Esophagus mucosa (tissue), 1 donor: ENCODE measurements around the gene HS3ST3B1. TPM values are rescaled to one million over a fixed set of nuclear protein-coding genes. Genes with fewer than 3 reads are reported as not detected.

ENCODE experiments used
- ATAC-seq: fragments of 200-7000 bp; cut with Tn5 transposase; one replicate; pipeline ENCODE4 v1.9.1; 2020
- total RNA-seq: library from RNA; stranded (reverse); gene quantifications from one replicate; pipeline ENCODE4 v1.2.4, GENCODE V29; 2023
- donor health status: DM: yes; HTN: yes; CAD: no.

HS3ST3B1 gene
- total RNA-seq, 1 donor from 2014 or later = 2.5 TPM

DNA sequence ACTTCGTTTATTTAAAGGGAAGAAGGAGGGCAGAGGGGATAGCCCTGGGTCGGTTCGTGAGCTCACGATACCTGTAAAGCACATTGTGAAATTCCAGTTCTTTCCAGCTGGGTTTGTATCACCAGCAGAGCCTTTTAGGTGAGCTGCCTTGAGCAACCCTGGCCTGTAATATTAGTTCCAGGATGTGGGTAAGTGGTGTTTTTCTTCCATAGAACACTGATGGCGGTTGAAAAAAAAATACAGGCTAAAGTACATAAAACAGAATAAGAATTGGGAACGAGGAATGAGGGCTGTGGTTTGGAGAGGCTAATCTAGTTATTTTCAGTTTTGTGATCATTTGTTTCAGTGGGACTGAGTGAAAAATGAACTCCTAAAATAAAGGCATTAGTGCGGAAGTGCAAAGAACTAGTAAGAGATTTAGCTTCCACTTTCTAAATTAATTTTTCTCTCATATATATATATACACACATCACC is 20.6 kb downstream of the HS3ST3B1 start:
- no peak for ATAC-seq

DNA sequence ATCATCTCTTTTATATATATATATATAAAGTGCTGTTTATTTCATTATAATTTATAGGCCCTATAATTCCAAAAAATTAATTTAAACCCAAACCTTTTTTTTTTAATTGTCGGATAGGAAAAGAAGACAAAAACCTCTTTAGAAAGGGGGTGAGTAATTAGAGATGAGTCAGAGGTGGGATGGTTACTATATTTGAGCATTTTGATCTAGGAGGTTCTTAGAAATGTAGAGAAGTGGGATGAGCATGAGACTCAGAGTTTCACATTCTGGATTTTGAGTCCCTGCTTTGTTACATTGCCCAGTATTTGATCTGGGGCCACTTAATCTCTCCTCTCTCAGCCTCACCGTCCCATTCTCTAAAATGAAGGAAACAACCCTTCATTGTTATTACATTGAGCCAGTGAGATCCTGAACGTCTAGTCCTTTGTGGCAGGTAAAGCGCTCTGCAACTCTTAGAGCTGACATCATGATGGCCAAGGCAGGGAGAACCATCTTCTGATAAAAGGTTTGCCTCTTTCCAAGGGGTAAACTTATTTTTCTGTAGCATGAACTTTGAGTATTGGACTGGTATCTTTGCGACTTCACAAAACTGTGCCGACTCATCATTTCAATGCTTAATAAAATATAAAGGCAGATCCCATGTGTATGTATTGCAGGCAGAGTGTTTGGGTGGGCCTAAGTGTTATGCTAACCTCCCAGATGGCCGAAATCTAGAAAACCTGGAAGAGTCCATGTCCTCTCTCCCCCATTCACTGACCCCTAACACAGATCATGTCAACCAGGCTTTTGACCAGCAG is 21.3 kb downstream of the HS3ST3B1 start:
- ATAC-seq = no peak

DNA sequence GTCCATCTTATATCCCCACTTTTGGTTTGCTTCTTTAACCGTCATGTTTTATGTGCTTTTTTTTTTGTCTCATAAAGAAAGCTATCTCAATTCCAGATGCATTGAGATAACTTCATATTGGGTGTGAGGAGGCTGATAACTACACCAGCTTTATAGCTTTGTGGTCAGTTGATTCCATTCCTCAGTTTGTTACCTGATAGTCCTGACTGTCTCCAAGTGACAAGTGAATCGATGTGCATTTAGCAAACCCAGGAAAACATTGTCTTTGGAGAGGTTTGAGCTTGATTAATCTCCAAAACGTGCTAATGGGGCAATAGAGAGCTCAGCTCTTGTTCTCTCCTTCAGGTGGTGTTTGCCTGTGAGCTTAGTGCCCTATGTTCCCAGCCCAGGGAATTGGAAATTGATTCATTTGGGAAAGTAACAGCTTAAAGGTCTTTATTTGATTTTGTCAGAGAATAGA is 22.7 kb downstream of the HS3ST3B1 start:
- no peak for ATAC-seq

DNA sequence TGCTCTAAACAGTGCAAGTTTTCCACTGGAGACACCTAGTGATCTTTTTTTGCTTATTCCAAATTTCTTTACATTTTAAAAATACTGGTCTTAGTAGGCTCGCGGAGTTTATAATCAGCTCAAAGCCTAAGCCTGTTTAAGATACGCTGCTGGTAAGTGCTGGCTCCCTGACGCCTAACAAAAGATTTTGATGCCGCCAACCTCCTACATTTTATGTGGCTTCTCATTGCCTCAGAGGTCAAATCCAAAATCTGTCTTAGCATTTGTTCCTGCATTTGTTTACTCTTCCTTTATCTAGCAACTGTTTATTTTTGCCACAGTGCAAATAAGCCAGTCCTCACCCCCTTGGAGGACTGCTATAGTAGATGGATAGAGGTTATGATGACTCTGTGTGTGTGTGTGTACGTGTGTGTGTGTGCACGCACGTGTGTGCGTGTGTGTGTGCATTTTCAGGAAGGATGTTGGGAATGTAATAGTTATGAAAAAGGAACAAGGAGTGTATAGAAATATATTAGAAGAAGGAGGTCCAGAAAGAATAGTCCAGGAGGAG is 24.8 kb downstream of the HS3ST3B1 start:
- no peak for ATAC-seq

DNA sequence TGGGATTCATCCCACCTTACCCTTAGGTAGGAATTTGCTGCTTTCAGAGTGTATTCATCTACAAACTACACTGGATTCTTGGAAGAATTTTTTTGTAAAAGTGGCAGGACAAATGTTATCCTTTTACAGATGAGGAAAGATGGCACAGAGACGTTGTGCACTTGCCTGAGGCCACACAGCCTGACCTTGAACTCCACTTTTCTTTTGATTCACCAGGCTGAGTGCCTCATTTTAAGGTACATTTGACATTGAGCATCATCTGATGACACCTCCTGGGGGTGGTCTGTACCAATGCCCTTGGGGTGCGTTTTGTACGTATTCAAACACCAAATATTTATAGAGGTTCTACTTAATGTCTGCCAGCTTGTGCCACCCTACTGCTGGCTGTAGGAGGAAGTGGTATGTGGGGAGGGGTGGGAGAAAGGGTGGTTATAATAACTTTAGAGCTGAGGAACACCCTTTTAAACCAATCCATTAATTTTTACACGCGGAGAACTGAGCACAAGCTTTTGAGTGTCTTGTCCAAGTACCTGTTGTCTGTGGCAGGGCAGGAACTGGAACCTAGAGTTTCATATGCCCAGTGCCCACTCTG is 29.1 kb downstream of the HS3ST3B1 start:
- no peak for ATAC-seq

DNA sequence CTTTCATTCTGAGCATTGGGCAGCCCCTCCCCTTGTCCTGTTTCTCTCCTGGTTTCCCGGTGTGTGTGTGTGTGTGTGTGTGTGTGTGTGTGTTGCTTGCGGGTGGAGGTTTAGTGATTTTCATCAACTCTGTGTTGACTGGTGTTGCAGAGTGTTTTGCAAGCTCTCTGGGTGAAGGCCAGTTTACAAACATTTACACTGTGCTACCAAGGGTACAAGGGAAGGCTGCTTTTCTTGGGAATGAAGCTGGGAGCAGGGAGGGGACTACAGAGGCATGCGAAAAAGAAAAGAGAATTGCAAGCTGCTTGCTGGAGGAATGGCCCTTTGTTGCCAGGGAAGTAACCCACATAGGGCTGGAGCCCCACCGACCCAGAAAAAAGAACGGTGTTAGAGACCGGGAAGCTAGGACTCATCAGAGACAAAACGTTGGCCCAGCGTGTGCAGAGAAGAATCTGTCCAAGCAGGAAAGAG is 29.6 kb downstream of the HS3ST3B1 start:
- ATAC-seq = no peak

DNA sequence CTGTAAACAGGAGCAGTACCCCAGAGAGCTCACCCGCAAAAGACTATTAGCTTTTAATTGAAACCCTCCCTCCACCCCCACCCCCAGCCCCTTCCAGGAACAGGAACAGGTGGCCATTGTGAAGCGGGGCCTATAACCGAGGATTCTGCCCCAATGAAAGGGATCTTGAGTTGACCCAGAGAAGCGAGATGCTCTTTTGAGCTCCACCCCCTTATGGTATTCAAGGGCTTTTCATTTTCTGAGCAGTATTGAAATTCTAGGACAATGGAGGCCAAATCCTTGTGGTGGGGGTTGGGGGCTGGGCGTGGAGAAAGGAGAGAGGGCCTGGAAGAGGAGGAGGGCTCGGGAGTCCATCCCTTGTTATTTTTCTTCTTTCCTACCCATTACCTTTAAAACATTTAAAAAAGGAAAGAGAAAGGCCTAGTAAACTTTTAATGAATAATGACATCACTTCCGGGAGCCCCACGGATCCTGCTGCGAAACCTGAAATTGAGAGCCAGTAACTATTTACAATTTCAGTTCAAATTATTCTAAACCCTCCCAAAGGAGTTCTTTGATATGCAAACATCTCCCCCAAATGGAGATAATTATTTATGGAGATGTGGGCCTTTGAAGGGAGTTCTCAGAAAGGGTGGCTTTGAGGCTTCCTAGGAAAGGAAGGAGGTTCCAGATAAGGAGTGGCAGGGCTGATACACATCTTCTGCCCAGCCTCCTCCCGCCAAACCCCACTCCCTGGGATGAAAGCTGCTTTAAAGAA is 30.5 kb downstream of the HS3ST3B1 start:
- no peak for ATAC-seq

DNA sequence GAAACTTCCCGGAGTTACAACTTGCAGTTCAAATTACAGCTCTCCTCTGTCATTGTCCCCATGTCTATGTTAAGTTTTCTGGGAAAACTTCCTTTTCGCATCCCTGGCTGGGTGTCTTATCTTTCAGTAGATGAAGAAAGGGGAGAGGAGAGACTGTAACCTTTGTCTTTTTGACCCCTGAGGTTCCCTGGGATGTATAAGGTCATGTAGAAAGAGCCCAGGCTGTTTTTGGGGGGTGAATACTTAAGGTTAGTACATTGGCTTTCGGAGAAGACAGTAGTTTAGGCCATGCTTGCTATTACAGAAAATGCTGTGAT is 31.1 kb downstream of the HS3ST3B1 start:
- ATAC-seq = no peak

DNA sequence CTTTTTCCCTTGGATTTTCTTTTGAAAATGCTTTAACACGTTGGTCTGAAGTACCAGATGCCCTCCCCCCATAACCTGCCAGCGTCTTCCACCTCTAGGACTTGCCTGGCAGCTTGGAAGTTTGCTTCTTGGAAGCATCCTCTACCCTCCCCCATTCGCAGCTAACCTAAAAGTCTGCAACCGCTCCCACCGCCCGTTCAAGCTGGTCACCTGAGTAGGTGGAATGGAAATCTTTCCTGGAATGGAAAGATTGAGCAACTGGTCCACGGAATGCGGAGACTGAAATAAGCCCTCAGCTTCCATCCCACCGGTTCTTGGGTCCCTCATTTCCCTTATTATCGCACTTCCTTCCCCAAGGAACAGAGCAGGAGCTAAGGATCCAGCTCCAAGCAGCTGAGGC is 31.4 kb downstream of the HS3ST3B1 start:
- no peak for ATAC-seq

DNA sequence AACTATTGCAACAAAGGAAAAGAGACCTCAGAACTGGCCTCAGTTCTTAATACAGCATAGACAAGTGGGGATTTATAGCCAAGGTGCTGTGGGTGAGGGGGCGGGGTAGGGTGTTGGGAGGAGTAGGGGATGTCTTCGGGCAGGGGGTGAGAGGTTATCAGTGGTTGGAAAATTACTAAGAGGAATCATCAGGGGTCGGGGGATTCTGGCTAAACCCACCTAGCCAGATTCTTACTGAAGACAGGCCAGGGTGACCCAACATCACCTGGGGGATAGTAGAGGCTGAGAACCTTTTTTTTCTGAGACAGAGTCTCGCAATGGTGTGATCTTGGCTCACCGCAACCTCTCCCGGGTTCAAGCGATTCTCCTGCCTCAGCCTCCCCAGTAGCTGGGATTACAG is 32.6 kb downstream of the HS3ST3B1 start:
- ATAC-seq = no peak

DNA sequence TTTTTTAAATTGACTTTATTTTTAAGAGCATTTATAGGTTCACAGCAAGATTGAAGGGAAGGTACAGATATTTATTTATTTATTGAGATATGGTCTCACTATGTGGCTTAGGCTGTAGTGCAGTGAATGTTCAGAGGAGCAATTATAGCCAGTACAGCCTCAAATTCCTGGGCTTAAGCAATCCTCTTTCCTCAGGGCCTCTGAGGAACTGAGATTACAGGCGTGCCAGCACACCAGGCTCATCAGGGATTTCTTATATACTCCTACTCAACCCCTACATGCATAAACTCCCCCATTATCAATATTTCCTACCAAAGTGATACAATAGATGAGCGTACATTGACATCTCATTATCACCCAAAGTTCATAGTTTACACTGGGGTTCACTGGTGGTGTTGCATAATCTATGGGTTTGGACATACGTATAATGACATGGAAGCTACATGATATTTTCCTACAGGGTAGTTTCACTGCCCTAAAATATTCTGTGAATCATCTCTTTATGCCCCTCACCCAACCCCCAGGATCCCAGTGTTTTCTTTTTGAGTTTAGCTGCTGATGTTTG is 33.5 kb downstream of the HS3ST3B1 start:
- no peak for ATAC-seq

DNA sequence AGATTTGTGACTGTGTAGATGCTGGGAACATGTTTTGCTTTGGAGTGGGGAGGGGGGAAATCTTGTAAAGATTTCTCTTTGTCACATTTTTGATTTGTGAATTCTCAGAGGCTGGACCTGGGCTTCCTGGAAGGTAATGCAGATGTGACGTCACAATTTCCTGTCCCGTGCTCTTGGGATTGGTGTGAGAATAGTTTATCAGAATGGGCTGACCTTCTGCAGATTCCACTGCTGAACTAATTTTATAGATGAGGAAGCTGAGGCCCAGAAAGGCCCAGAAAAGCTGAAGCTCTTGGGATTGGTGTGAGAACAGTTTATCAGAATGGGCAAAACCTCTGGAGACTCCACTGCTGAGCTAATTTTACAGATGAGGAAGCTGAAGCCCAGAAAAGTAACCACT is 34.0 kb downstream of the HS3ST3B1 start:
- ATAC-seq = no peak

DNA sequence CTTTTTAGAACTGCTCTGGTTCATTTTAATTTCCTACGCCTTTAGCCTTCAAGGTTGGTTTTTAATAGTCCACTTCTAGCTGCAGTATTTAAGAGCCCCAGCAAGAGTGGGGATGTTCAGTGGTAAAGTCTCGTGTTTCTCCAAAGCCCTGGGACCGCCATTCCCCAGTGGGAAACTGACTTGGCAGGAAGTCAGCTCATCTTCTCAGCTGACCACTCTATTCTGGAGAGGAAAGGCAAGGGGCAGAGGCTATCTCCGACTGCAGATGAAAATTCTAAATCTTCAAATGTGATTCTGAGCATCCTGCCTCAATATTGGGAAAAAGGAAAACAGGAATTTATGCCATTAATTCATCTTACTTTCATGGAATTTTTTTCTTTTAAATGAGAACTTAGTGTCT is 35.5 kb downstream of the HS3ST3B1 start:
- ATAC-seq = no peak

DNA sequence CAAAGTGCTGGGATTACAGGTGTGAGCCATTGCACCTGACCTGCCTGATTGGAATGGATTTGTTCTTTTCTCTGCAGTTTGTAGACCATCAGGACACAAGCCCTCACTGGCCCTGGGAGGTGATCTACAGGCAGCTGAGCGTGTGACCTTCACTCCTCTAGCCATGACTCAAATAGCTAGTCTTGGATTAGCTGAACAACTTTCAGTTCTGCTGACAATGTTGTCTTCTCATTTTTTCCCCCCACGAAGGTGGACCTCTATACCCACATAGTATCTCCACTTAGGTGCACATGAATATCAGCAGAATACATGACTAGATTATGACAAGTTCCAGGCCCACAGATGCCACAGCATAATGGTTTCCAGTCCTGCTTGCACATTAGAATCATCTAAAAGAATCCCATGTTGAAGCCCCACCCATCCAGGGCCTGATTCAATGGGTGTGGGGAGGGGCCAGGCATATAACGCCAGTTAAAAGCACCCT is 36.8 kb downstream of the HS3ST3B1 start:
- ATAC-seq = no peak

DNA sequence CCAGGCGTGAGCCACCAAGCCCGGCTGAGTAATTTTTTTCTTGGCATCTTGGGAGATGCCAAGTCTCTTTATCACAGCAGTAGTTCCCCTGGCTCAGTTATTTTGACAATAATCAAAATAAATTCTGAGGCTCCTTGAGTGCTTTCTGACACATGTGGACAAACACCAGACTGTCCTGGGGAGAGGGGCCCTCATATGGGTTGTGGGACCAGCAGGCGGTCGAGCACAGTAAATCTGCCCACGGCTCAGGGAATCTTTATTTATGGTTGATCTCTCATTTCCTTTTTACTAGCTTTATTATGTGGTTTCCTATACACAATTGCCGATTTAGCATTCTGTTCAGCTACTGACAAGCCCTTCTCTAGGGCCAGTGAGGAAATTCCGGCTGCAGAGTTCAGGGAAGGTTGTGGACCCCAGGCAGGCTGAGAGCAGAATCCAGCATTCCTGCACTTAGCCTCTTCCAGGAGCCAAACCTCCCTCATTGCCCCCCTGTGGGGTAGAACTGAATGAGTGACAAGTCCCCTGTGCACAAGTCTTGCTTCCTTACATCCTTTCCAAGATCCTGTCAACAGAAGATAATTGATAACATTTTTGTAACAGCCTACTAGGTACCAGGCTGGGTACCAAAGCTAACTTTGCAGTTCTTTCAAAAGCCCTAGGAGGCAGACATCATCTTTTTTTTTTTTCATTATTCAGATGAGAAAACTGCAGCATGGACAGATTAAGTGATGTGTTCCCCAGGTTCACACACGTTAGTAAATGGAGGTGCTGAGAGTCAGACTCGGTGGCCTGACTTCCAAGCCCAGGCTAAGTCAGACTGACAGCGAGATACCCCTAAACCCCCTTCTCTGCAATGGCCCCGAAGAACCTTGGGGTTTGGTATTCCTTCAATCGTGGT is 40.2 kb downstream of the HS3ST3B1 start:
- no peak for ATAC-seq

DNA sequence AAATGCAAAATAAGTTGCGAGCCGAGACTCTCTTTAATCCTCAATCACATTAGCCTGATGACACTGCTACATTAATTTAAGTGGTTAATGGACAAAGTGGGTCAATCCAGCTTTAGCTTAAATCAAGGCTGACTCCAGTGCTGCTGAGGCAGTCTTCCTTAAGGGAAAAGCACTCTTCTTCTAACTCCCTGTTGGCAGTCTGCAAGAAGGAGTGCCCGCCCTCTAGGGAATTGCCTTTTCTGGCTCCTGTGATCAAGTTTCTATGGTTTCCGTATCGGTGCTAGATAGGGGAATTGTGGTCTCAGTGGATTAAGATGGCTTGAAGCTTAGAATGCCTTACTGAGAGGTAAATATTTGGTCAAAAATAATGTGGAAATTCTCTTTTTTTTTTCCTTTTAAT is 41.0 kb downstream of the HS3ST3B1 start:
- ATAC-seq = no peak

DNA sequence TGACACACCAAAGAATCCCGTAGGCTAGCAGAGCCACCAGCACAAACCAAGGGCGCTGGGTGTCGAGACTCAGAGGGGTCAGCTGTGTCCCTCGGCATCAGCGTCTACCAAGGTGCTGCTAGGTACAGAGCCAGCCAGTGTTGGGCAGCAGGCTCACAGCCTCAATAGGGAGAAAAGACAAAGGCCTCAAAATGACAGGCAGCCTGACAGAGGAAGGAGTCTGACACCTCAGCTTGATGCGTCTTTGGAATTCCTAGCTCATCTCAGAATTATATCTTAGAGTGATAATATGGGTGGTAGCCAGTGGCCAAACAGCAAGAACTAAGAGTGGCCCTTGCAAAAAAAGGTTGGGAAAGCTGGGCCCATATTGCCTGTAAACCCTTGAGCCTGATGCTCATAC is 45.9 kb downstream of the HS3ST3B1 start:
- no peak for ATAC-seq

DNA sequence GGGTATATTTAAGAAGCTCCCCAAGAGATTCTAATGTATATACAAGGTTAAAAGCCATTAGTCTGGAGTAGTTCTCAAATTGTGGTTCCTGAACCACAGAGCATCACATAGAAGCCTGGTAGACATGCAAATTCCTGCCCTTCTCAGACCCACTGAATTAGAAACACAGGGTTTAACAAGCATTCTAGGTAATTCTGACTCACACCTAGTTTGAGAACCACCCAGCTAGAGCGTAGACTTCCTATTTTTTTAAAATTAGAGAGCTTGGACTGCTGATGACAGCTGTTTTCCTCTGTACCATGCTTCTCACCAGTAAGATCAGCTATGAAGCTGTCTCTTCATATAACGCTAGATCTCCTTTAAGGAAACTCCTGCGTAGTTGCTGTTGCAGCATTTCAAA is 50.6 kb downstream of the HS3ST3B1 start:
- peak; percentile 37 for ATAC-seq

DNA sequence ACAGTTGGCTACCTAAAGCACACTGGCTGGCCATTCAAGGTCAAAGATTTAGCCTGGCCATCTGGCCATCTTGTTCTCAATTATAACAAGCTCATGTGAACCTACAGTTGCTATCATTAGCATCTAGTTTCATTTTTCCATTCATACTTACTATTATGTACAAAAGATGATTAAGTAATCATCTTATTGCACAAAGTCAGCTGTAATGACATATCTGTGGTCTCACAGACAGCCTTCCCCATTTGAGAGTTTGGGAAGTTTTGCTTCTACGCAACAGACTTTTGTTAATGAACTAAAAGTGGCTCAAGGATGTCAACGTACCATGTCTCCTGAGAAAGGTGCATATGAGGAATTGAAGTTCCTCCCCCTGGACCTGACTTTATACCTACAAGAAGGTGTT is 51.3 kb downstream of the HS3ST3B1 start:
- no peak for ATAC-seq

DNA sequence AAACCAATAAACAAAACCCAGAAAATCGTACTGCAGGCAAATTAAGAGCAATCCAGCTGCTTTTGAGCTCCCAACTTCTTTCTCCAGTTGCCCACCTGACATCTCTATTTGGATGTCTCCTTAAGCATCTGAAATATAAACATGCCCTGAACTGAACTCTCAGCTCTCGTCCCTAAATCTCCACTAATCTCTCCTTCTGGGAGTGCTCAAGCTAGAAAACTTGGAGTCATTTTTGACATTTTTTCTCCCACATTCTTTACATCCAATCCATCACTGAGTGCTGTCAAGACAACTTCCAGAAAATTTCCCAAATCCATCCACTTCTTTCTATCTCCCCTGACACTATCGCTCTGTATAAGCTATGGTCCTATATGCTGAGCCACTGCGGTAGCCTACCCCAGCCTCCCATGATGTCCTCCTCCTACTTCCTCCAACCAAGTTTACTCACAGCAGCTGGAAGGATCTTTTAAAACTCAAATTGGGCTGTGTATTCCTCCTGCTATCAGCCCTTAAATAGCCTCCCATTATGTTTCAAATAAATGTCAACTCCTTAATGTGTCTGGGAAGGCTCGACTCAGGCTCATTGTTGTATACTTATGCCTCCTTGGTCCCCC is 53.1 kb downstream of the HS3ST3B1 start:
- ATAC-seq = no peak

DNA sequence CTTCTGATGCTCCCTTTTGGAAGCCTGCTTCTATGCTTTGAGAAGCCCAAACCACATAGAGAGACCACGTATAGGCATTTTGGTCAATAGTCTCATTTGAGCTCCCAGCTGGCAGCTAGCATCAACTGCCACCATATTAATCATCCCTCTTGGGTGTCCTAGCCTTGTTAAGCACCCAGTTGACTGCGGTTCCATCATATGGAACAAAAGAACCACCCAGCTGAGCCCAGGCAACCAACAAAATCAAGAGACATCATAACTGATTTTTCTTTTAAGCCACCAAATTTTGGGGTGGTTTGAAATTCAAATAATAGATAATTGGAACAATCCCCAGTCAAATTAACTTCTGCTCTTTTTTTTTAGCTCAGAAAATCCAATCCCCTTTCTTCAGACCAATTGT is 53.9 kb downstream of the HS3ST3B1 start:
- no peak for ATAC-seq
